ENCODE measurements around the gene BCAS3.

GRCh38 chr17:60989379-60989778, 311.7 kb downstream of the BCAS3 start:
- TF ChIP-seq CTCF (IDR thresholded peaks at IDR 0.05) (no peak), EP300 (IDR thresholded peaks at IDR 0.05) (no peak)
